BE2C (cell line): Measurements from ENCODE around the gene STRBP.
"Not testable (repeated sequence)": the region's sequence is repeated elsewhere in the genome, so short reads cannot be mapped to it uniquely, and the experiment has no call there.

ENCODE experiments used
- DNase-seq: peaks from one replicate; pipeline ENCODE4 v3.0.0-alpha.2; 2020
- H3K27me3 ChIP-seq: fragments of 250-450 bp; sonication (Bioruptor Pico); 2 replicates; pipeline ENCODE4 v1.5.1; 2020; ENCODE audit warnings: mild to moderate bottlenecking
- H3K36me3 ChIP-seq: fragments of 250-450 bp; sonication (Bioruptor Pico); 2 replicates; pipeline ENCODE4 v1.5.1; 2020; ENCODE audit warnings: mild to moderate bottlenecking
- H3K4me1 ChIP-seq: fragments of 250-450 bp; sonication (Bioruptor Pico); 2 replicates; pipeline ENCODE4 v1.5.1; 2020
- H3K4me3 ChIP-seq: 2 replicates; pipeline ENCODE4 v1.5.1; 2011; ENCODE audit warnings: low read depth, low read length
- H3K9me3 ChIP-seq: fragments of 250-450 bp; sonication (Bioruptor Pico); 2 replicates; pipeline ENCODE4 v1.5.1; 2020
- CTCF ChIP-seq: IDR thresholded peaks from 2 replicates; pipeline ENCODE4 v1.5.1; 2012; ENCODE audit warnings: mild to moderate bottlenecking, low read depth, low read length

The STRBP gene

GRCh38 chr9:123187131-123187530 lies 81.3 kb downstream of the STRBP start:
- no peaks in the 10 kb centered on the region for H3K9me3 ChIP-seq
- H3K27me3 ChIP-seq, result no peaks in the 10 kb centered on the region
- no peak overlapping the region for H3K4me3 ChIP-seq
- no peaks in the 10 kb centered on the region for H3K36me3 ChIP-seq
- H3K4me1 ChIP-seq, result no peaks in the 10 kb centered on the region
- no peak for DNase-seq
- TF ChIP-seq CTCF, result no peak

- H3K9me3 ChIP-seq, DNase-seq, H3K4me3 ChIP-seq, H3K4me1 ChIP-seq, H3K36me3 ChIP-seq, H3K27me3 ChIP-seq: not testable (repeated sequence)
These were observed 82.4 kb downstream of the STRBP start for GRCh38 chr9:123186029-123186428.

GRCh38 chr9:123176949-123177348 lies 91.4 kb downstream of the STRBP start:
- DNase-seq, result no peak
- H3K27me3 ChIP-seq, result no peaks in the 10 kb centered on the region
- no peak overlapping the region for H3K4me3 ChIP-seq
- no peaks in the 10 kb centered on the region for H3K9me3 ChIP-seq
- no peaks in the 10 kb centered on the region for H3K36me3 ChIP-seq
- no peak for TF ChIP-seq CTCF
- H3K4me1 ChIP-seq, result 0 out of 2 replicates have a peak, but pooled peaks cover 3% of the 10 kb centered on the region

GRCh38 chr9:123175854-123176629 lies 92.3 kb downstream of the STRBP start:
- Histone ChIP-seq H3K4me3 (no peak overlapping the region), H3K36me3 (no peaks in the 10 kb centered on the region), H3K4me1 (0 out of 2 replicates have a peak, but pooled peaks cover 3% of the 10 kb centered on the region), H3K27me3 (no peaks in the 10 kb centered on the region), H3K9me3 (no peaks in the 10 kb centered on the region)
- no peak for TF ChIP-seq CTCF
- no peak for DNase-seq

- no peak for TF ChIP-seq CTCF
- Histone ChIP-seq H3K4me1 (0 out of 2 replicates have a peak, but pooled peaks cover 3% of the 10 kb centered on the region), H3K27me3 (no peaks in the 10 kb centered on the region), H3K4me3 (no peak overlapping the region), H3K36me3 (no peaks in the 10 kb centered on the region), H3K9me3 (no peaks in the 10 kb centered on the region)
- DNase-seq, result no peak
These were observed 93.4 kb downstream of the STRBP start for GRCh38 chr9:123174887-123175518.

GRCh38 chr9:123174079-123174478 lies 94.3 kb downstream of the STRBP start:
- DNase-seq, result no peak
- Histone ChIP-seq H3K36me3 (no peaks in the 10 kb centered on the region), H3K4me3 (no peak overlapping the region), H3K9me3 (no peaks in the 10 kb centered on the region), H3K27me3 (no peaks in the 10 kb centered on the region), H3K4me1 (0 out of 2 replicates have a peak, but pooled peaks cover 3% of the 10 kb centered on the region)
- TF ChIP-seq CTCF, result no peak
